GM23248 (cell line): ENCODE data around the gene STXBP3. TPM values are rescaled to one million over a fixed set of nuclear protein-coding genes. Genes with fewer than 3 reads are reported as not detected.

ENCODE experiments used
- DNase-seq: peaks from one replicate; pipeline ENCODE4 v3.0.0-alpha.2; 2015
- H2AFZ ChIP-seq: fragments of 200-600 bp; sonication (generic); 2 replicates; pipeline ENCODE4 v1.6.1; 2016; ENCODE audit warnings: antibody characterized with exemption
- H3F3A ChIP-seq: fragments of 200-600 bp; sonication (generic); 2 replicates; pipeline ENCODE4 v1.6.1; 2016; ENCODE audit warnings: mild to moderate bottlenecking, antibody characterized with exemption, mixed run types; ENCODE audit not compliant: insufficient read depth
- H3K27ac ChIP-seq: fragments of 200-600 bp; sonication (generic); 2 replicates; pipeline ENCODE4 v1.5.1; 2016; ENCODE audit warnings: mild to moderate bottlenecking
- H3K27me3 ChIP-seq: fragments of 200-600 bp; sonication (generic); replicated peaks from 2 replicates; pipeline ENCODE4 v1.6.1; 2016; ENCODE audit warnings: mild to moderate bottlenecking; ENCODE audit not compliant: insufficient read depth
- H3K36me3 ChIP-seq: fragments of 200-600 bp; sonication (generic); 2 replicates; pipeline ENCODE4 v1.6.1; 2016; ENCODE audit warnings: low read depth, mild to moderate bottlenecking
- H3K4me1 ChIP-seq: fragments of 200-600 bp; sonication (generic); 2 replicates; pipeline ENCODE4 v1.6.1; 2016; ENCODE audit warnings: mild to moderate bottlenecking; ENCODE audit not compliant: insufficient read depth
- H3K4me2 ChIP-seq: fragments of 200-600 bp; sonication (generic); one replicate; pipeline ENCODE4 v1.6.1; 2016; ENCODE audit warnings: mild to moderate bottlenecking; ENCODE audit not compliant: unreplicated experiment
- H3K4me3 ChIP-seq: fragments of 200-600 bp; sonication (generic); 2 replicates; pipeline ENCODE4 v1.5.1; 2016; ENCODE audit warnings: mild to moderate bottlenecking
- H3K79me2 ChIP-seq: fragments of 200-600 bp; sonication (generic); 2 replicates; pipeline ENCODE4 v1.6.1; 2016; ENCODE audit warnings: mild to moderate bottlenecking; ENCODE audit not compliant: insufficient read depth
- H3K9ac ChIP-seq: fragments of 200-600 bp; sonication (generic); 2 replicates; pipeline ENCODE4 v1.6.1; 2016; ENCODE audit warnings: mild to moderate bottlenecking
- H3K9me2 ChIP-seq: fragments of 200-600 bp; sonication (generic); 2 replicates; pipeline ENCODE4 v1.6.1; 2016; ENCODE audit warnings: mixed run types, mild to moderate bottlenecking, moderate library complexity; ENCODE audit not compliant: insufficient read depth
- H3K9me3 ChIP-seq: fragments of 200-600 bp; sonication (generic); one replicate; pipeline ENCODE4 v1.6.1; 2017; ENCODE audit warnings: low read depth
- H4K20me1 ChIP-seq: fragments of 200-600 bp; sonication (generic); 2 replicates; pipeline ENCODE4 v1.6.0; 2016; ENCODE audit not compliant: insufficient read depth
- EZH2 ChIP-seq: fragments of 200-600 bp; sonication (generic); IDR thresholded peaks from 2 replicates; pipeline ENCODE4 v1.6.1; 2018; ENCODE audit warnings: antibody characterized with exemption, mild to moderate bottlenecking; ENCODE audit not compliant: insufficient read depth, poor library complexity, severe bottlenecking
- EZH2phosphoT487 ChIP-seq: fragments of 200-600 bp; sonication (generic); IDR thresholded peaks from 2 replicates; pipeline ENCODE4 v1.6.1; 2018; ENCODE audit warnings: antibody characterized with exemption, moderate library complexity, mild to moderate bottlenecking, low read depth; ENCODE audit not compliant: insufficient read depth
- WGBS, 2 experiments: methylation state at CpG; one replicate each; pipeline ENCODE4 v1.1.6; 2015 to 2017; ENCODE audit warnings: low lambda C conversion rate in 2 of 2, low coverage in 1 of 2; ENCODE audit errors: missing lambda C conversion rate in 2 of 2; 5-methylcytosine and 5-hydroxymethylcytosine counted together
- in situ Hi-C: fragments of 300-500 bp; cut with MboI; formaldehyde crosslinking; loops from 2 replicates; pipeline ENCODE4 v1.15.0; 2020
- polyA plus RNA-seq: library from polyadenylated mRNA; unstranded; fragments of >200 nt; fragmentation: Nextera tagmentation; extraction: Ambion mirVana; gene quantifications from 2 replicates; pipeline ENCODE4 v1.2.1, GENCODE V29; 2016
- total RNA-seq: library from RNA; depleted of rRNA; stranded (reverse); fragments of >200 nt; shearing (Covaris generic); gene quantifications from 2 replicates; pipeline ENCODE4 v1.2.3, GENCODE V29; 2014

Gene STXBP3
- total and polyA plus RNA-seq, 2 experiments from 2014 or later: 42.3 to 43.7 TPM

- Histone ChIP-seq H3K9me3 (no peaks in the 10 kb centered on the region), H3F3A (peaks cover 41% of the 10 kb centered on the region), H3K36me3 (no peaks in the 10 kb centered on the region), H2AFZ (peak overlapping the region; percentile 18; the same call in 1 of the 2 replicates), H3K27ac (peak overlapping the region; percentile 95), H3K4me1 (peaks cover 40% of the 10 kb centered on the region), H3K9ac (peak overlapping the region; percentile 78), H3K4me3 (peak overlapping the region; percentile 56), H3K79me2 (no peaks in the 10 kb centered on the region), H3K9me2 (no peaks in the 10 kb centered on the region), H3K27me3 (no peaks in the 10 kb centered on the region), H3K4me2 (peak overlapping the region; percentile 79), H4K20me1 (no peaks in the 10 kb centered on the region)
- WGBS, 2 experiments: 3% methylated on average over 2 of the region's 2 CpGs
- no peak for TF ChIP-seq EZH2phosphoT487
- no peak for TF ChIP-seq EZH2
- in situ Hi-C loops: no loop called here
- peak; percentile 86 for DNase-seq
These were observed 84.8 kb downstream of the STXBP3 start for GRCh38 chr1:108831225-108831624.

- Histone ChIP-seq H2AFZ (no peak overlapping the region), H3K27me3 (no peaks in the 10 kb centered on the region), H3K4me1 (peaks cover 37% of the 10 kb centered on the region), H3K4me3 (no peak overlapping the region), H3K4me2 (no peak overlapping the region), H3K9me3 (no peaks in the 10 kb centered on the region), H3K9me2 (no peaks in the 10 kb centered on the region), H3K79me2 (no peaks in the 10 kb centered on the region), H3K36me3 (no peaks in the 10 kb centered on the region), H3K9ac (no peak overlapping the region), H3F3A (peaks cover 38% of the 10 kb centered on the region), H4K20me1 (no peaks in the 10 kb centered on the region), H3K27ac (no peak overlapping the region)
- WGBS, 2 experiments: 98% methylated on average over 2 of the region's 2 CpGs
- in situ Hi-C loops: no loop called here
- DNase-seq: no peak
- no peak for TF ChIP-seq EZH2phosphoT487
- no peak for TF ChIP-seq EZH2
These were observed 86.5 kb downstream of the STXBP3 start for GRCh38 chr1:108832929-108833328.

- Histone ChIP-seq H3K36me3 (no peaks in the 10 kb centered on the region), H3K27me3 (no peaks in the 10 kb centered on the region), H3K9ac (no peak overlapping the region), H2AFZ (no peak overlapping the region), H3K9me3 (no peaks in the 10 kb centered on the region), H3K4me2 (no peak overlapping the region), H3K27ac (no peak overlapping the region), H3F3A (no peaks in the 10 kb centered on the region), H4K20me1 (no peaks in the 10 kb centered on the region), H3K9me2 (no peaks in the 10 kb centered on the region), H3K79me2 (no peaks in the 10 kb centered on the region), H3K4me1 (no peaks in the 10 kb centered on the region), H3K4me3 (no peak overlapping the region)
- in situ Hi-C loops: no loop called here
- 10 to 24% methylated on average over 1 of the region's 1 CpG for WGBS, 2 experiments
- DNase-seq: no peak
- TF ChIP-seq EZH2phosphoT487 (no peak), EZH2 (no peak)
These were observed 95.2 kb downstream of the STXBP3 start for GRCh38 chr1:108841703-108842102.

- H3K9me3 ChIP-seq: no peaks in the 10 kb centered on the region
- H3K4me1 ChIP-seq: no peaks in the 10 kb centered on the region
- DNase-seq: no peak
- no peaks in the 10 kb centered on the region for H4K20me1 ChIP-seq
- no peak overlapping the region for H3K4me2 ChIP-seq
- no peaks in the 10 kb centered on the region for H3K36me3 ChIP-seq
- WGBS, 2 experiments: 78 to 84% methylated on average over 3 of the region's 3 CpGs
- no peak overlapping the region for H3K27ac ChIP-seq
- no peaks in the 10 kb centered on the region for H3F3A ChIP-seq
- H3K9me2 ChIP-seq: no peaks in the 10 kb centered on the region
- H3K4me3 ChIP-seq: no peak overlapping the region
- no peak overlapping the region for H2AFZ ChIP-seq
- no peaks in the 10 kb centered on the region for H3K79me2 ChIP-seq
- in situ Hi-C loops: no loop called here
- TF ChIP-seq EZH2 (no peak), EZH2phosphoT487 (no peak)
- no peak overlapping the region for H3K9ac ChIP-seq
- no peaks in the 10 kb centered on the region for H3K27me3 ChIP-seq
These were observed 96.2 kb downstream of the STXBP3 start for GRCh38 chr1:108842525-108843181.
